GM18870 (cell line): Measurements from ENCODE around the gene BTK.
A peak's percentile ranks its signal among the peaks of the same experiment; 100 is the strongest.

ENCODE experiments used
- ATAC-seq: cut with Tn5 transposase; IDR thresholded peaks from one replicate; pipeline ENCODE4 v1.9.1; 2021; ENCODE audit warnings: moderate library complexity; ENCODE audit not compliant: unreplicated experiment

BTK gene

DNA sequence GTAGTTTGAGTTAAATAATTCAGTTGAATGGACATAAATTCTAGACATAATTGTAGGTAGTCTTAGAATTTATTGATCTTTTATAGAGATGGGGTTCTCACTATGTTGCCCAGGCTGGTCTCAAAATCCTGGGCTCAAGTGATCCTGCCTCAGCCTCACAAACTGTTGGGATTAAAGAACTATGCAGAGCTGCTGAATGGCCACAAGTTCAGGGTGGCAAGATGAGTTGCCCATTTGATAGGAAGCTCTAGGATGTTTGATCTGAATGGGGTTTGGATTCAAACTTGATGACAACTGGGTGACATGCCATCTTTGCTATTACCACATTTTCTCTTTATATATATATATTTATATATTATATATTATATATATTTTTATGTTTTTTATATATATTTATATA is 8.4 kb upstream of the BTK start:
- no peak for ATAC-seq

DNA sequence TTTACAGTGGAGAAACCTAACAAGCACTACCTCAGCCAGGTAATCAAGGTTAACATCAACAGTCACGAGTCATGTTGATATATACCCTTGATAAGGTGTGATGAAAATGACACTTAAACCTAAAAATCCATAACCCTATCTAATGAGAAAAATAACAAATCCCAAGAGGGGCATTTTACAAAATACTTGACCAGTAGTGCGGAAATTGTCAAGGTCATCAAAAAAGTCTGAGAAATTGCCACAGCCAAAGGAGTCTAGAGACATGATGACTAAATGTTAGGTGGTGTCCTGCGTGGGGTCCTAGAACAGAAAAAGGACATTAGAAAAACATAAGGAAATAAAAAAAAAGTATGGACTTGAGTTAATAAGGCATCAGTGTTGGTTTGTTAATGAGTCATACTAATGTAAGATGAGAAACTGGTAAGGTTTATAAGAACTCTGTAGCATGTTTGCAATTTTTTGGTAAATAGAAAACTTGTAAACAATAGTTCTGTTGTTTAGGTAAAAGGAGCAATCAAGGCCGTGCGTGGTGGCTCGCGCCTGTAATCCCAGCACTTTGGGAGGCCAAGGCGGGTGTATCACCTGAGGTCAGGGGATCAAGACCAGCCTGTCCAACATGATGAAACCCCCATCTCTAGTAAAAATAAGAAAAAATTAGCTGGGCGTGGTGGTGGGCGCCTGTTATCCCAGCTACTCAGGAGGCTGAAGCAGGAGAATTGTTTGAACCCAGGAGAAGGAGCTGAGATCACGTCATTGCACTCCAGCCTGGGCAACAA is 7.7 kb upstream of the BTK start:
- no peak for ATAC-seq

DNA sequence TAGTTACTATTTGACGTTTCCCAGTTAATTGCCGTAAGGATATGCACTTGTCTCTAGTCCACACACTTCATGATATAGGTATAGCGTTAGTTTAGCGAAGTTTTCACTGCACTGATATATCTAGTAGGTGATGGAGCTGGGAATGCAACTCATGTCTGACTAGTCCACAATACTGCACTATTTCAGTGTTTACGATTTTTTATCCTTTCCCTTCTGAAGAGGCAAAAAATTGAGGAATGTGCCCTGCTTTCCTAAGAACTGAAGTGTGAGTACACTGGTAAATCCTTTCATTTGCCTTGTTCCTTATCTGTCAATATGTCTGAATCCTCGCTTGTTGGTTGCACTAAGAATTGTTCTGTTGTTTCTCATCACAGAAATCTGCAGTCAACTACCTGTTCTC is 5.8 kb upstream of the BTK start:
- no peak for ATAC-seq

DNA sequence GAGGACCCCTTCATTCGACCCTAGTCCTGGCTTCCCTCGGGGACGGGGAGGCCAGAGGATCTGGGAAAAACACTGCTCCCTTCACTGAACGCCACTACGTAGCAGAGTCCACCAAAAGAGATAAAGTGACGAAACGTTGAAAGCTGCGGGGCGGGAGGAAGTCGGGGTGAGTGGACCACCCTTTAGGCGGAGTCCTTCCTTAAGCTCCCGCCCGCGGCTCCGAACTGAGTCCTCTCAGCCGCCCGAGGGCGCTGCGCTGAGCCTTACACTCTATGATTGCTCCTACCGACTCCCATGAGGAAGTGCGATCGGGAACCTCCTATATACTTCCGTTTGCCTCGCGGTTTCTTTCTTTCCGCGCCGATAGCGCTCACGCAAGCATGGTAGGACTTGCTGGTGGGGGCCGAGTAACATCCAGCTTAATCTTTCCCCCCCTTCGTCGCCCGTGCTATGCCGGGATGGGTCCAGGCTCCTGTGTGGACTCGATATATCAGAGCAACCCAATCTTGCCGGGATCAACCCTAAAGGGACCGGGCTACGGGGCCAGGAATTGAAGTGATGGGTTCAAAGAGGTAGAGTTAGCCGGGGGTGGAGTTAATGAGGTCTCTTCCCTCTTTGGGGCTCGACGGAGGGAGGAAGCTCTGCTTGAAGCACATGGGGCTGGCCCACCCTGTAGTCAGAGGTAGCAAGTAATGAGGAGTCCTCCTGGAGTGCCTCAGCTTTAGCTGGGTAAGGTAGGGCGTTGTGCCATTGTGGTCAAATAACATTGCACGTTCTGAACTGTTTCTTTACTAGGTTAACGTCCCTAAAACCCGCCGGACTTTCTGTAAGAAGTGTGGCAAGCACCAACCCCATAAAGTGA is 4.9 kb upstream of the BTK start, which contains the start of gene RPL36A:
Gene RPL36A, plus strand, starts transcription at position 348 of the 862 bp plus-strand sequence. Its CDS starts 33 bp downstream, at position 381.
- ATAC-seq = peak; percentile 69

DNA sequence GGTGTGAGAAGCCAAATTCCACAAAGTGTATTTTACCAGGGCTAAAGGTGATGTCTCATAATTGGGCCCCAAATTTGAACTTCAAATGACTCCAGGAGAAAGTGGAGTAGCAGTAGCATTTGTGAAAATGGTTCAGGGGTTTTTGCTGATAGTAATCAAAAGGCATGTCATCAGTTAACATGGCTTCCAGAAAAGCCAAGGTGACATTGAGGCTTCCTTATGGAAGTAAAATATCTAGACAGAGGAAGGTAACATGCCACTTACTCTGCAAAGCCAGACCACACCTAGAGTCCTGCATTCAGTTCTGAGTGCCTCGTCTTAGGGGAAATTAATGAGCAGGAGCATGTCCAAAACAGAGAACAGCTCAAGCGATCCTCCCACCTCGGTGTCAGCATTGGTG is 2.6 kb upstream of the BTK start:
- ATAC-seq = no peak

DNA sequence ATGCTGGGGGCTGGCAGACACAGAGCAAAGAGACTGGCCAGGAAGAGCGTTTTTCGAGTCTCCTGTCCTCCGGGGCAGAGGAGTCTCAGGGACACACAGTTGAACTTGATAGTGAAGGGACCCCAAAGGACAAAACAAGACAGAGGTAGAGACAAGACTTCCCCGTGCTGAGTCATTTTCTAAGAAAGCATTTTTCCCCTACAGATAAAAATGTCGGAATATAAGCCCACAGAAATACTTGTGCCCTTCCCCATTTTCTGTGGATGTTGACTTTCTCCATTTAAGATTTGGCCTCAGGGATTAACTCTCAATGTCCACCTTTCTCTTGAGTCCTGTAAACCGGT is 523 bp upstream of the BTK start:
- no peak for ATAC-seq

DNA sequence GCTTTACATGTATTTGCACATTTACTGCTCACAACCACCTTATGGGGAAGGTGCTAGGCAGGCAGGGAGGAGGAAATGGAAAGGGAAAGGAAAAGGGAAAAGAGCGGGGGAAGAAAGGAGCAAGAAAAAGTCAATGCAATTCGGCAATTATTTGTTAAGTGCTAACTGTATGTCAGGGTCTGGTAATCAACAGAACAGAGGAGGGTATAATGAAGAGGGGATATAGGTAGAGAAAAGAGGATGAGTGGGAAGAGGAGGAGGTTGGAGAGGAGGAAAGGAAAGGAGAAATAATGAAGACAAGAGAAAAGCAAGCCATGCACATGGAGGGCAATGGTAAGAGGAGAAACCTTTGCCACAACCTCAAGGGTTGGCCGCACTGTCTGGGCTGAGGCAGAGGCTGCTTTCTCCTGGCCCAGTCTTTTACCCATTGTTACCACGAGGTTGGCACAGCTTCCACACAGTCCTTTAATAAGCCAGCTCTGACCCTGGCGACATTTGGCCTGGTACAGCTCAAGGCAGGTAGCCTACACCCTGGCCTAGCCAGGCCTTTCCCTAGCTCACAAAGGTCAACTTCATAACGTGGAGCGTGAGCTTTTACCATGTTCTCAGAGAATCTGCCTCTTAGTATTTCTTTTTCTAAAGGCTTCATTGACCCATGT is 836 bp downstream of the BTK start:
- no peak for ATAC-seq

DNA sequence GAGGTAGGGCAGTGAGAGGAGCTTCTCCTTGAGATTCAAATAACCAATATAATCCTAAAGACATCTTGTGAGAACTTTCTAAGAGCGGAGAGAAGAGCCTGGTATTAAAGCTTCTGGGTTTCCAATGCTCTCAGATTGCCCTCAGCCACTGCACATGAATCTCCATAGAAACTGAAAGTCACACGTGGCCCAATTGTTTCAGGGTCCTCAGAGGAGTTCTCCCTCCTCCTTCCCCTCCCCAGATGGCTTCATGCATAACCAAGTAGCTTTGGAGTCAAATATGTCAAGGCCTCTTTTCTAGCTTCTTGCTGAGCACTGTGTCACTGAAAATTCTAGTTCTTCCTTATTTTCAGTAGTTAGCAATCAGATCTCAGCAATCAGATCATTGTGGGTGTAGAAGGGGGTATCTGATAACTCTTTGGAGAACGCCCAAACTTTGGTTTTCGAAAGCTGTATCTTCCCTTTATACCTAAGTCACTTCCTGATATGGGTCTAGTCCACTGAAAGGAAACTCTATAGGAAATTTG is 2.2 kb downstream of the BTK start:
- peak; percentile 75 for ATAC-seq

DNA sequence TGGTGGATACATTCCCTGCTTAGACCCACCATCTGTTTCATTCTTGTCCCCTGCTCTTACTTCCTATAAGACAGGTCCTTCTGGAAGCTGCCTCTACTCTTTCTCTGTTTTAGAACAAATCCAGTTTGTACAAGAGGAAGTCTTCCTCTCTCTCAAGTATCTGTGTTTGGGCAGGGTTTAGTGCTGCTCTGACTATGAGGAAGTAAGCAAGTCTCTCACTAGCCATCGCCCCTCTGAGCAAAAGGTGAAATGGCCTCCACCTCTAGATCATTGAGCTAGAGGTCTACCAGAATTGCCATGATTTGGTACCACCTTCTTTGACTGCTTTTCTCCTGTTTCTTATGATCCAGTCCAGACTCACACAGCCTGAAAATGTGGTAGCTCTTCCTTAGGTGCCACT is 8.4 kb downstream of the BTK start:
- no peak for ATAC-seq

DNA sequence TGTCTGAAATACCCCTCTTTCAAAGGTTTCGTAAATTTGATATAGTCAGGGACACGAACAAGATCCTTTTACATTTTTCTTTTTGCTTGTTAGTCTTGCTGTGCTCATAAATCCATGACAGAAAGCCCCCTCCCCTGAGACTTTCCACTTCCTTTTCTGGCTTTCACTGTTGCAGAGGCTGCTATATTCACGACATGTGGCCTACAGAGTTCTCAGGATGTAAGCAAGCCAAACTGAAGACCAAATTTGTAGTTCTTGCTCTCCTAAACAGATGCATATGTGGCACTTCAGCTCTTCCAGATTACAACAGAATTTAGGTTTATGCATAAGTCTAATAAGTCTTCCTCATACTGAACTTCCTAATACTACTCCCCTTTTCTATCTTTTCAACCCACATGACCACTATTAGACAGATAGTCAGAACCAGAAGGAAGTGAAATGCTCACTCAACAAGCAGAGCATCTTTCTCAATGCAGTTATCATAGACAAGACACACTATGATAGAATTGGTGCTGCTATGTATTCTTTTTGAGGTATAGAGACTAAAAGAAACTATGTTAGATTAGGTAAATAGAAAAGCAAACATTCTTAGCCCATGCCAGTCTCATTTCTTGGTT is 15.0 kb downstream of the BTK start:
- peak; percentile 61 for ATAC-seq

DNA sequence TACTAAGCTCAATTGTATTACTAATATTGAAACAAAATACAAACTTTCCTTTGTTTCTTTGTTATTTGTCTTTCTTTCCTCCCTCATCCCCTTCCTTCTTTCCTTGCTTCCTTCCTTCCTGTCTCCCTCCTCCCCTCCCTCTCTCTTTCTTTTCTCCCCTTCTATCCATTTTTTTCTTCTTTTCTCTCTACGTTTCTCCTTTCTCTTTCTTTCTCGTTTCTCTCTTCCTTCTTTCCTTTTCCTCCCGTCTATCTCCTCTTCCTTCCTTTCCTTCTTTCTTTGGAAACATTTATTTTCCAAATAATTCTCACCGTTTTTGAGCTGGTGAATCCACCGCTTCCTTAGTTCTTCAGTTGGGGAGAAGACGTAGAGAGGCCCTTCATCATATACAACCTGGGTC is 16.3 kb downstream of the BTK start:
- no peak for ATAC-seq

DNA sequence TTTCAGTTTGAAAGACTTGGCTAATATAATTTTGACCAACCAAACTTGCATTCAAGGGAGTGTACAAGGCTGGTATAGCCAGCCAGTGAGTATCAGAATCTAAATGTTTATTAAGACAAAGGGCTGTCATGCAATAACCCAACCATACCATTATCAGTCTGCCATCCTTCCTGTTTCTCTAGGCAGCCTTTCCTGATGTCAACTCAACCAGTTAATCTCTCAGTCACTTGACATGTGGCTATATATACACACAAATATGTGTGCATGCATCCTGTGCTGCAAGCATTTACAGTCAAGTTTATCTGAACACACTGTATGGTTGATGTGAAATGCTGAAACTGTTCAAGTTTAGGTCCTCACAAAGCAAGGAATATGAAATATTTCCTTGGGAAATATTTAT is 17.2 kb downstream of the BTK start:
- no peak for ATAC-seq

DNA sequence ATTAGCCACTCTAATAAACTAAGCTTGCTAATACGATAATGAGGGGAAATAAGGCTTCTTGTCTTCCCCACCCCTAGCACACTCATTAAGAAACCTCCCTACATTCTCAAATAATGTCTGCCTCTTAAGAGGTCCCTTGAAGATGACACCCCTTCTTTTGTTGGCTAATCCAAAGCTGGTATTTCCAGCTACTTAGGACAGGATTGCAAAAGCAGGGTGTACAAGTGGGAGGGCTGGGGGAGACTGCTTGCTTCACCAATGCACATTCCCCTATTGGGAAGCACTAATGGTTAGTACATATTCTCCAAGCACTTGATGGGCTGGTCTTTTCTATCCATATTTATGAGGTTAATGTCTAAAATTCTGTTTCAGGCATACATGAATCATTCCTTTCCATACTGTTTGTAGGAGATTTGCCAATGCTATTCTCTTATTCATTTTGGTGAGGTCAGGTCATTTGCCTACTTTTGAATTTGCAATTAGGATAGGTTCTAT is 20.6 kb downstream of the BTK start:
- no peak for ATAC-seq

DNA sequence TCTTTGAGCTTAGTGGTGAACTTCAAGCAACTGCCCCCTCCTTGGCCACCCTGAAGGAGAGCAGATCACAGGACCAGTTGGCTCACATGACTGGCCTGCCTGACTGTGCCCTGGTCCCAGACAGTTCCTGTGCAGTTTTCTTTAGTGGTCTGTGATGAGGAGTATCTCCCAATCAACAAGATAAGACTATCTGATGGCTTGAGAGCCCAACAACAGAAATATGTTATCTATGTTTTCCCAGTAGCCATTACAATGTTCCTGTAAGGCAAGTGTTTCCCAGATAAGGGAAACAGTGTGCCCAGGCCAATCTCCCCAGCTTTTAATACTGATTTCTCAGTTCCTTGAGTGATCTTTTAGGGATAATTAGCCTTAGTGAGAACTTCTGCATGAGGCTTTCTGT is 23.2 kb downstream of the BTK start:
- no peak for ATAC-seq

DNA sequence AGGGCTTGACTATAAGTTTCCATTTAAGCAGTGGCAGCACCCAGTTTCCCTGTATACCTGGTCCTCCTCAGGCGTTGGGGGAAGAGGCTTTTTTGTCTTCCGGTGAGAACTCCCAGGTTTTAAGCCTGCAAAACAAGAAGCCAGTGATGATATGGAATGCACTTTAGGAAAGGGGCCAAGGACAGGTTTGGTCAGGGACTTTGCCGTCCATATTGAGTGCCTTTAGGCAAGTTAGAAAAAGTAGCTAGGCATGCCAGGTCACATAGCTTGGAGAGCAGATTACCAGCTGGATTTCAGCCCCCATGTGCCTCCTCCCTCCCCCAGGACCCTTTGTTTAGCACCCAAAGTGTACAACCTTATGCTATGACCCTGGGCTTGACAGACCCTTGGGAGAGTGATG is 23.9 kb downstream of the BTK start:
- no peak for ATAC-seq

DNA sequence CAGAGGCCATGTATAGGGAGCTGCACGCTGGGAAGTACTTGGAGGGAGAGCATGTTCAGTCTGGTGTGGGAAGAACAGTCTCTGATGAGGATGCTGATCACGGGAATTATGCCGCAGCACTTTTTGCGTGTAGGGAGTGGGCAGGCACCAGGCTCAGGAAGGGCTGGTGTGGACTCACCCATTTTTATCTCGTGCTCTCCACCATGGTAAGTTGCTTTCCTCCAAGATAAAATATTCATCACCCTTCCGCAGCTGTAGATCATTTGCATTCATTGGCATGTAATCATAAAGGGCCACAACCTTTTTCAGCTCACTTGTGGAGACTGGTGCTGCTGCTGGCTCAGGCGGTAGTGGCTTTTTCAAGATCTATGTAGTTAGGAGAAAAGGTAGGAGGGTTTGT is 25.6 kb downstream of the BTK start:
- no peak for ATAC-seq

DNA sequence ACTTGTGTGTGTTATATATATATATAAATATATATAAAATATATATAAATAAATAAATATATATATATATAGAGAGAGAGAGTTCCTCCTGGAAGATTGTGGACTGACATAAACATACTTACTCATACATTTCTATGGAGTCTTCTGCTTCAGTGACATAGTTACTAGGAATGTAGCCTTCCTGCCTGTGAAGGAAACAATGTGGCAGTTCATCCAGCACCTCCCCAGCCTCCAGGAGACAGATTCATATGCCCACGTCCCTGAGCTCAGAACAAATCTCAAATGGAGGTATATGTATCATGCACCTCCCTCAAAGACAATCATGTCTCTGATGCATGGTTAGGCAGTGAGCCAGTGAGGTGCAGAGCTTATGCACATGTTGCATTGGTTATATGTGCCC is 26.0 kb downstream of the BTK start:
- no peak for ATAC-seq

DNA sequence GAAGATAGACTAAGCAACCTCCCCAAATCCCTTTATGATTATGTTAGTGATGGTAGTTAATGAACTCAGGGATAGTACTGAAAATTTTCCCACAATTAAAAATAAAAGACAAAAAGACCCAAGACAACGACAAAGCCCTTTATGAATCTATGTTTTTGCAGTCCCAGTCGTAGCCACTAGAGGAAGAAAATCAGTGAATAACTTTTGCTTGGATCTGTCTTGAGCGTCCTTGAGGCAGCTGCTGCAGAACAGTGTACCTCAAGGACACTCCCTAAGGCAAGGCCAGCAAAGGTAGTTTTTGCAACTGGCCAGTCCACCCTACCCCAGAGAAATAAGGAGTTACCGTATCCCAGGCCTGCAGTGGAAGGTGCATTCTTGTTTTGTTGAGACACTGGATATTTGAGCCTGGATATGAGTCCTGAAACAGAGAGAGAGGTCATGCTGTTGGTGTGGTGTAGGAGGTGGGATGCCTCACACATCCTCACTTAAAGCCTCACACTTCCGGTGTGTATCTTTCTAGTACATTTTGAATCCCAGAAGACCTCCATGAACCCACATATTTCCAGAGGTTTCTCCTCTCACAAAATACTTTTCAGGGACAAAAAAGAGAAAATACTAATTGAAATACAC is 28.7 kb downstream of the BTK start:
- no peak for ATAC-seq

DNA sequence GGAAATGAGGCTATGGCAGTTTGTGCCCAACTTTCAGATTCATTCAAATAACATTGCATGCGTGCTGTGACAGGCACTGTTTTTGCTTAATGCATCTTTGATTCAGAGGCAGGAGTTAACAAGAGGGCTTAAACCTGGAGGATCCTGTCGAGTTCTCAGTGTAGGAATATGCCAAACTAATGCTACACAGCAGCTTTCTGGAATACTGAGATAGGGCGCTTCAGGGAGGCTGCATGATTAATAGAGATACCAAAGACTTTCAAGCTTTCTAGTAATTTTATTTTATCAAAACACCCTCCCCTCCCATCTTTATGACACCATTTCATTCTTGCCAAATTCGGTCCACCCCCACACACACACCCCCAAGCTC is 36.8 kb downstream of the BTK start:
- ATAC-seq = no peak

DNA sequence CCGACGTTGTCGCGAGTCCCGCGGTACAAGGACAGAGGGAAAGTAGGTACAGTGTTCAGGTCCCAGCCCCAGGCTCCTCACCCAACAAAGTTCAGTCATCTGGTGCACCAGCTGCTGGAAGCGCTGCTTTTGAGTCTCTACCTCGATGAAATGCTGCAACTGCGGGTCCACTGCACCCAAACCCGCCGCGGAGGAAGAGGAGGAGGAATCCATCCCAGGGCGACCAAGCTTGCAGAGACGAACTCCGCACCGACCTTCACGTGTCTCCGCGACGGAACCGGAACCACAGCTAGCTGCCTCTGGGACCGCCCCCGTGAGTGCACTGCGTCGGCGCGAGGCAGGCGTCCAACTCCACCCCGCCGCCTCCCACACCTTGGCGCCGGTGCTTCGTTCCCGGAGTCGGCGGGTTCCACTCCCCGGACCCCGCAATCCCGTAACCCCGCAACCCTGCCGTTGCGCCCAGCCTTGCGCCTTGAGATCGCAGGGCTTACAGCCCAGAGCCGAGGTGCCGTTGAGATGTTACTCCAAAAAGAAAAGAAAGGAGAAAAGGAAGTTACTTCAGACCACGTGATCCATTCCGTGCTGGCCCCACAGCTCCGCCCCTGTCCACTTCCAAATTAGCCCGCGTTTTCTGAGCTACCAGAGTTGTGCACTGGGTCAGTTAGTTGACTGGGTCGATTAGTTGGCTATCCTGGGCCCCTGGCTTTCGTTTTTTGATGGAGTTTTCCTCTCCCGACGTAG is 37.4 kb downstream of the BTK start, which contains the start of gene TIMM8A:
Gene TIMM8A, minus strand, starts transcription at position 291 of the 741 bp plus-strand sequence. Its CDS starts 78 bp downstream, at position 213.
- ATAC-seq = peak; percentile 93
